Measurements from ENCODE around the gene CCDC116. TPM values are rescaled to one million over a fixed set of nuclear protein-coding genes. Genes with fewer than 3 reads are reported as not detected.

The CCDC116 gene
- total RNA-seq, 2 donors from 2014 or later, result 0.46 to 0.84 TPM

- Histone ChIP-seq H3K4me3 (ENCODE audit: low read length) (no peak overlapping the region), H3K27ac (ENCODE audit: low read depth, low read length) (no peak overlapping the region), H3K9me3 (ENCODE audit: control insufficient read depth, low read length) (no peaks in the 10 kb centered on the region), H3K4me1 (ENCODE audit: control insufficient read depth, insufficient read depth, low read length) (no peaks in the 10 kb centered on the region), H3K27me3 (ENCODE audit: control insufficient read depth, insufficient read depth, low read length, poor library complexity, severe bottlenecking) (no peaks in the 10 kb centered on the region), H3K36me3 (ENCODE audit: control insufficient read depth, insufficient read depth, low read length) (no peaks in the 10 kb centered on the region), H3K9ac (ENCODE audit: extremely low read depth, low read length, poor library complexity, severe bottlenecking) (no peak overlapping the region)
- Mint-ChIP-seq H3K27ac (no peak overlapping the region), H3K27me3 (ENCODE audit: insufficient read depth) (peaks cover 15% of the 10 kb centered on the region), H3K4me1 (no peaks in the 10 kb centered on the region), H3K36me3 (ENCODE audit: low read depth) (no peaks in the 10 kb centered on the region), H3K4me3 (no peak overlapping the region), H3K9me3 (no peaks in the 10 kb centered on the region)
- no peak for TF ChIP-seq CTCF (conservative IDR thresholded peaks at IDR 0.05)
- WGBS, 2 experiments (ENCODE audit: insufficient coverage in 1 of 2, insufficient read length in 1 of 2), result 92 to 93% methylated on average over 4 to 16 of the region's 16 CpGs
- no peak for DNase-seq
These were observed 1.5 kb downstream of the CCDC116 start for GRCh38 chr22:21634081-21634480.

GRCh38 chr22:21634844-21635243, 2.3 kb downstream of the CCDC116 start:
- no peaks in the 10 kb centered on the region for H3K9me3 Mint-ChIP-seq
- no peak overlapping the region for H3K9ac ChIP-seq (ENCODE audit: extremely low read depth, low read length, poor library complexity, severe bottlenecking)

GRCh38 chr22:21635771-21636510, 3.4 kb downstream of the CCDC116 start:
- H3K4me1 Mint-ChIP-seq, result peaks cover 8% of the 10 kb centered on the region
- no peaks in the 10 kb centered on the region for H3K9me3 Mint-ChIP-seq
- no peak for TF ChIP-seq CTCF (conservative IDR thresholded peaks at IDR 0.05)
- no peaks in the 10 kb centered on the region for H3K36me3 ChIP-seq (ENCODE audit: control insufficient read depth, insufficient read depth, low read length)
- DNase-seq, result no peak
- peaks cover 17% of the 10 kb centered on the region for H3K27me3 Mint-ChIP-seq (ENCODE audit: insufficient read depth)
- H3K4me3 Mint-ChIP-seq, result no peak overlapping the region
- H3K36me3 Mint-ChIP-seq (ENCODE audit: low read depth), result no peaks in the 10 kb centered on the region
- 88 to 95% methylated on average over 10 to 15 of the region's 15 CpGs for WGBS, 2 experiments (ENCODE audit: insufficient coverage in 1 of 2, insufficient read length in 1 of 2)
- no peaks in the 10 kb centered on the region for H3K27me3 ChIP-seq (ENCODE audit: control insufficient read depth, insufficient read depth, low read length, poor library complexity, severe bottlenecking)
- no peaks in the 10 kb centered on the region for H3K9me3 ChIP-seq (ENCODE audit: control insufficient read depth, low read length)
- no peaks in the 10 kb centered on the region for H3K4me1 ChIP-seq (ENCODE audit: control insufficient read depth, insufficient read depth, low read length)
- H3K27ac Mint-ChIP-seq, result no peak overlapping the region
- H3K9ac ChIP-seq (ENCODE audit: extremely low read depth, low read length, poor library complexity, severe bottlenecking), result no peak overlapping the region
- no peak overlapping the region for H3K4me3 ChIP-seq (ENCODE audit: low read length)
- no peak overlapping the region for H3K27ac ChIP-seq (ENCODE audit: low read depth, low read length)

More at GRCh38 chr22:21634844-21635243, 2.3 kb downstream of the CCDC116 start:
- no peaks in the 10 kb centered on the region for H3K36me3 ChIP-seq (ENCODE audit: control insufficient read depth, insufficient read depth, low read length)
- no peaks in the 10 kb centered on the region for H3K9me3 ChIP-seq (ENCODE audit: control insufficient read depth, low read length)
- no peak overlapping the region for H3K27ac Mint-ChIP-seq
- H3K4me3 Mint-ChIP-seq, result no peak overlapping the region
- no peaks in the 10 kb centered on the region for H3K27me3 ChIP-seq (ENCODE audit: control insufficient read depth, insufficient read depth, low read length, poor library complexity, severe bottlenecking)
- peaks cover 6% of the 10 kb centered on the region for H3K4me1 Mint-ChIP-seq
- 91 to 93% methylated on average over 9 to 19 of the region's 19 CpGs for whole genome bisulfite sequencing, 2 experiments (ENCODE audit: insufficient coverage in 1 of 2, insufficient read length in 1 of 2)
- no peaks in the 10 kb centered on the region for H3K36me3 Mint-ChIP-seq (ENCODE audit: low read depth)
- H3K4me1 ChIP-seq (ENCODE audit: control insufficient read depth, insufficient read depth, low read length), result no peaks in the 10 kb centered on the region
- TF ChIP-seq CTCF (conservative IDR thresholded peaks at IDR 0.05), result no peak
- peaks cover 17% of the 10 kb centered on the region for H3K27me3 Mint-ChIP-seq (ENCODE audit: insufficient read depth)
- no peak for DNase-seq
- H3K27ac ChIP-seq (ENCODE audit: low read depth, low read length), result no peak overlapping the region
- no peak overlapping the region for H3K4me3 ChIP-seq (ENCODE audit: low read length)
